Measurements from ENCODE around the gene TGFBR1.
"Not testable (repeated sequence)": the region's sequence is repeated elsewhere in the genome, so short reads cannot be mapped to it uniquely, and the experiment has no call there.

TGFBR1 gene

DNA sequence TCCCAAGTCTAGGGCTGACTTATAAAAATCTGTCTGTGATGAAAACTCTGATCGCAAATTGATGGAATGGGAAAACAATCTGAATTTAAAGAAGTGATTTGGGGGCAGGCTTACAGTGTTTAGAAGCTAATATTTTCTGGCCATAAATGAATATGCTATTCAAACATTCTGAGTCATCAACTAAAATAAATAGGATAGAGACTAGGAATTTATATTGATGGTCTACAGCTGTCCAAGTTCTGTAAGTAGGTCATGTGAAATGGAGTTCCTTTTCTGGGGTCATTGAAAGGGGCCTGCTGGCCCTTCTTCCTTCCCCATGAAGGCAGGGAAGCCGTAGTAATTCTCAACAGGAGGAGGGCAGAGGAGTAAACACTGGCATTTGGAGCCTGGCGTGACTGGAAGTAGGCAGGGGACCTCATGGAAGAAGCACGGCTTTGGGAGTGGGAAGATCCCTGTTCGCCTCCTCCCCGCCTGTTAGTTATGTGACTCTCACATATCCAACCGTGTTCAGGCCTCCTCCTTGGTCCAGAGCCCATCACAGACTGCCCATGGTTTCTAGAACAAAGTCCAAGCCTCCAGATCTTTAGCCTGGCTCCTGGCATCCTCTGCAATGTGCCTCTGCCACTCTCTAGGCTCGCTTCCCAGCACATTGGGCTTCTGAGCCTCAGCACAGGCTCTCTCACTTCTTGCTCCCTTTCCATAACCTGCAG, 85.1 kb downstream of the TGFBR1 start:
- TF ChIP-seq, protein P1, sequence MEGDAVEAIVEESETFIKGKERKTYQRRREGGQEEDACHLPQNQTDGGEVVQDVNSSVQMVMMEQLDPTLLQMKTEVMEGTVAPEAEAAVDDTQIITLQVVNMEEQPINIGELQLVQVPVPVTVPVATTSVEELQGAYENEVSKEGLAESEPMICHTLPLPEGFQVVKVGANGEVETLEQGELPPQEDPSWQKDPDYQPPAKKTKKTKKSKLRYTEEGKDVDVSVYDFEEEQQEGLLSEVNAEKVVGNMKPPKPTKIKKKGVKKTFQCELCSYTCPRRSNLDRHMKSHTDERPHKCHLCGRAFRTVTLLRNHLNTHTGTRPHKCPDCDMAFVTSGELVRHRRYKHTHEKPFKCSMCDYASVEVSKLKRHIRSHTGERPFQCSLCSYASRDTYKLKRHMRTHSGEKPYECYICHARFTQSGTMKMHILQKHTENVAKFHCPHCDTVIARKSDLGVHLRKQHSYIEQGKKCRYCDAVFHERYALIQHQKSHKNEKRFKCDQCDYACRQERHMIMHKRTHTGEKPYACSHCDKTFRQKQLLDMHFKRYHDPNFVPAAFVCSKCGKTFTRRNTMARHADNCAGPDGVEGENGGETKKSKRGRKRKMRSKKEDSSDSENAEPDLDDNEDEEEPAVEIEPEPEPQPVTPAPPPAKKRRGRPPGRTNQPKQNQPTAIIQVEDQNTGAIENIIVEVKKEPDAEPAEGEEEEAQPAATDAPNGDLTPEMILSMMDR (IDR thresholded peaks at IDR 0.05; ENCODE audit: low read depth, low read length): no peak
- no peak overlapping the region for H3K4me3 ChIP-seq (ENCODE audit: low read depth, low read length)
- no peaks in the 10 kb centered on the region for H3K27me3 ChIP-seq (ENCODE audit: insufficient read depth, low read depth, severe bottlenecking)
- no peak for DNase-seq
- no peaks in the 10 kb centered on the region for H3K36me3 ChIP-seq
- H3K27ac ChIP-seq: no peak overlapping the region
- no peaks in the 10 kb centered on the region for H3K9me3 ChIP-seq (ENCODE audit: severe bottlenecking)

DNA sequence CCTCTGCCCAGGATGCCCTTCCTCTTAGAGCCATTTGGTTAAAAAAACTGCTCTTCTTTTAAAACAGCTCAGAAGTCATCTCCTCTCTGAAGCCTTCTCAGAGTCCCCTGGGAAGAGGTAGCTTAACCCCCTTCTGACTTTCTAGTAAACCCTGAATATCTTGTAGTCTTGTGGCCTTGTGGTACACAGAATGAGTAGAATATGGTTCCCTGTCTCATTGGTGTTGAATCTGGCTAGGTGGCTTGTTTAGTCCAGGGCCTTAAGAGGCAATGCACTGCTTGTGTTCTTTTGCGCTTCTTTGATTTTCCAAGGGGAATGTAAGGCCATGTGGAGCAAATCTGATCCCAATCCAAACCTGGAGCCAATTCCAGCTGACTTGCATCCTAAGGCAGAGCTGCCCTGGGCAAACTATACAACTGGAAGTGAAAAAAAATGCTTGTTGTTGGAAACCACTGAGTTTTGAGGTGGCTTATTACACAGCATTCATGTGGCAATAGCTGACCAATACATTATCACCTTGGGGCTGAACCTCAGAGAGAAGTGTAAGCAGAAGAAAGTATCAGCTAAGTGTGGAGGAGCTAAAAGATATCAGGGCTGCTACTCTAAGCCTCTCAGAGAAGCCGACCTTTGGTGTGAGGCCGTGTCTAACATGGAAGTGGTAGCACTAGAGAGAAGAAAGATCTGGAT, 85.8 kb downstream of the TGFBR1 start:
- no peaks in the 10 kb centered on the region for H3K36me3 ChIP-seq
- no peak overlapping the region for H3K4me3 ChIP-seq (ENCODE audit: low read depth, low read length)
- H3K9me3 ChIP-seq (ENCODE audit: severe bottlenecking): no peaks in the 10 kb centered on the region
- TF ChIP-seq, protein P1 (IDR thresholded peaks at IDR 0.05; ENCODE audit: low read depth, low read length): no peak
- no peaks in the 10 kb centered on the region for H3K27me3 ChIP-seq (ENCODE audit: insufficient read depth, low read depth, severe bottlenecking)
- no peak overlapping the region for H3K27ac ChIP-seq
- DNase-seq: no peak

- H3K27me3 ChIP-seq (ENCODE audit: insufficient read depth, low read depth, severe bottlenecking): no peaks in the 10 kb centered on the region
- TF ChIP-seq, protein P1 (IDR thresholded peaks at IDR 0.05; ENCODE audit: low read depth, low read length): peak; percentile 59
- no peak overlapping the region for H3K4me3 ChIP-seq (ENCODE audit: low read depth, low read length)
- no peak for DNase-seq
- H3K9me3 ChIP-seq (ENCODE audit: severe bottlenecking): no peaks in the 10 kb centered on the region
- H3K36me3 ChIP-seq: no peaks in the 10 kb centered on the region
- no peak overlapping the region for H3K27ac ChIP-seq
Measured at GRCh38 chr9:99192786-99193465, 88.0 kb downstream of the TGFBR1 start.

DNA sequence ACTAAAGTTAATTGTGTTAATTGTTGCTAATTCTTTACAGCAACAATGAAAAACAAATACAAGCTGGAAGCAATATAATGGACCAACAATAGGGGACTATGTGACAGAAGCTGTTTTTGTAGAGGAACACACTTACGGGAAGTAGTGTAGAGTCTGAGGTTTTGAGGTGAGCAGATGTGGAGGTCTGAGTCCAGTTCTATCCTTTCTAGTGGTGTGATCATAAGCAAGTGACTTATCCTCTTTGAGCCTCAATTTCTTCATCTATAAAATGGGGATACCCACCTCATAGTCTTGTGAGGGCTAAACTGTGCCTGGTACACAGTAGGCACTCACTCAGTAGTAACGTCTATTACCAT, 88.5 kb downstream of the TGFBR1 start:
- no peaks in the 10 kb centered on the region for H3K36me3 ChIP-seq
- H3K9me3 ChIP-seq (ENCODE audit: severe bottlenecking): no peaks in the 10 kb centered on the region
- H3K27me3 ChIP-seq (ENCODE audit: insufficient read depth, low read depth, severe bottlenecking): no peaks in the 10 kb centered on the region
- TF ChIP-seq, protein P1 (IDR thresholded peaks at IDR 0.05; ENCODE audit: low read depth, low read length): no peak
- no peak for DNase-seq
- no peak overlapping the region; the same call in 1 of the 2 replicates for H3K27ac ChIP-seq
- H3K4me3 ChIP-seq (ENCODE audit: low read depth, low read length): no peak overlapping the region

- H3K9me3 ChIP-seq (ENCODE audit: severe bottlenecking); H3K36me3 ChIP-seq; DNase-seq; H3K4me3 ChIP-seq (ENCODE audit: low read depth, low read length); H3K27ac ChIP-seq; H3K27me3 ChIP-seq (ENCODE audit: insufficient read depth, low read depth, severe bottlenecking): not testable (repeated sequence)
Measured at GRCh38 chr9:99196484-99196883, 91.6 kb downstream of the TGFBR1 start.

- Histone ChIP-seq H3K27ac (no peak overlapping the region), H3K9me3 (ENCODE audit: severe bottlenecking) (no peaks in the 10 kb centered on the region), H3K27me3 (ENCODE audit: insufficient read depth, low read depth, severe bottlenecking) (no peaks in the 10 kb centered on the region), H3K36me3 (no peaks in the 10 kb centered on the region), H3K4me3 (ENCODE audit: low read depth, low read length) (no peak overlapping the region)
- no peak for DNase-seq
- TF ChIP-seq, protein P1 (IDR thresholded peaks at IDR 0.05; ENCODE audit: low read depth, low read length): no peak
Measured at GRCh38 chr9:99197124-99197630, 92.3 kb downstream of the TGFBR1 start.

Data from WERI-Rb-1 (cell line).